ENCODE results near the gene HTR6. TPM values are rescaled to one million over a fixed set of nuclear protein-coding genes. Genes with fewer than 3 reads are reported as not detected.
"Not testable (repeated sequence)": the region's sequence is repeated elsewhere in the genome, so short reads cannot be mapped to it uniquely, and the experiment has no call there.

The HTR6 gene
- total RNA-seq, 4 donors from 2014 or later: not detected

DNA sequence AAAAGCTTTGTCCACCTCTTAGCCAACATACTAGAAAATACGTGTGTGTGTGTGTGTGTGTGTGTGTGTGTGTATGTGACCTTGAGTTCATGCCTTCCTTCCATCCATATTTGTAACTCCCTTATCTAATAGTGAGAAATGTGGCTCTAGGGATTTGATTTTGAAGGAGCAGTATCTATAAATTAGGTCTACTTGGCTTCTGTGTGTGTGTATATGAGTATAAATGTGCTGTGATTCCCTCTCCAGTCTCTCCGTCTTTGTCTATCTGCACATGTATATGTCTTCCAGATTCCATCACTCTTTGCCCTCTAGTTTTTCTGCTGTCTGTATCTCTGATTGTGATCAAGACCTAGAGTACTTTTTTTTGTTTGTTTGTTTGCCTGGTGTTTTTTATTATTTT, 32.5 kb upstream of the HTR6 start:
- peaks cover 0 to 8% (median 0%) of the 10 kb centered on the region in 4 donors for H3K4me1 ChIP-seq
- no peak overlapping the region for H3K27ac ChIP-seq
- H3K36me3 ChIP-seq: peaks cover 0 to 19% (median 0%) of the 10 kb centered on the region in 3 donors
- H3K27me3 ChIP-seq: no peaks in the 10 kb centered on the region
- no peak for DNase-seq (ENCODE audit: low spot score in 2 of 2)
- WGBS, 2 donors: 90 to 93% methylated on average over 2 of the region's 2 CpGs
- no peak for TF ChIP-seq POLR2A (IDR thresholded peaks at IDR 0.05)
- H3K9me3 ChIP-seq: no peaks in the 10 kb centered on the region
- H3K4me3 ChIP-seq: no peak overlapping the region

DNA sequence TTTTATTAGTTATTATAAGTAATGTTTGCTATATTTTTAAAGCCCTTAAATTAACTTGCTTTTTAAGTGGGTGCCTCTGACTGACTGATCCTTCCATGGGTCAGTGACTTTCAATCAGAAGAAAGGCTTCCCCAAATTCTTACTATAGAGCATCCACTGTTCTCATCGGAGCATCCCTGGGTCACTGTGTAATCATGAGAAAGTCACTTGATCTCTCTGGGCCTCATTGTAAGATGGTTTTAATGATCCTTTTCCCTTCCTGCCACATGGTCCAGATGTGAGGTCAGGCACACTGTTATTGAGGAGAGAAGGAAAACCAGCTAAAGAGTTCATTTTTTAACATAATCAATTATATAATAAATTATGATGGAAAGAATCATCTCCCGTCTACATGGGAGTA, 31.6 kb upstream of the HTR6 start:
- WGBS, 2 donors: 49 to 63% methylated on average over 2 of the region's 2 CpGs
- no peak for TF ChIP-seq EP300 (IDR thresholded peaks at IDR 0.05)
- TF ChIP-seq CTCF (IDR thresholded peaks at IDR 0.05): no peak
- TF ChIP-seq POLR2A (IDR thresholded peaks at IDR 0.05): no peak

GRCh38 chr1:19635064-19635463, 29.6 kb upstream of the HTR6 start:
- not testable (repeated sequence) for H3K27ac ChIP-seq

More for the DNA sequence above, 31.6 kb upstream of the HTR6 start:
- Histone ChIP-seq H3K9me3 (no peaks in the 10 kb centered on the region), H3K4me3 (no peak overlapping the region), H3K27me3 (no peaks in the 10 kb centered on the region), H3K36me3 (peaks cover 0 to 10% (median 0%) of the 10 kb centered on the region in 3 donors), H3K4me1 (peaks cover 0 to 8% (median 0%) of the 10 kb centered on the region in 4 donors), H3K27ac (no peak overlapping the region)
- DNase-seq (ENCODE audit: low spot score in 2 of 2): no peak

GRCh38 chr1:19635646-19636045, 29.0 kb upstream of the HTR6 start:
- Histone ChIP-seq H3K27ac (no peak overlapping the region), H3K9me3 (no peaks in the 10 kb centered on the region), H3K4me3 (no peak overlapping the region), H3K27me3 (no peaks in the 10 kb centered on the region), H3K4me1 (peaks cover 0 to 10% (median 1%) of the 10 kb centered on the region in 4 donors), H3K36me3 (no peaks in the 10 kb centered on the region)
- TF ChIP-seq CTCF (IDR thresholded peaks at IDR 0.05) (no peak), POLR2A (IDR thresholded peaks at IDR 0.05) (no peak), EP300 (IDR thresholded peaks at IDR 0.05) (no peak)
- DNase-seq (ENCODE audit: low spot score in 2 of 2): no peak
- 85 to 88% methylated on average over 4 of the region's 4 CpGs for WGBS, 2 donors

More at GRCh38 chr1:19635064-19635463, 29.6 kb upstream of the HTR6 start:
- not testable (repeated sequence) for H3K4me1 ChIP-seq; DNase-seq (ENCODE audit: low spot score in 2 of 2); H3K36me3 ChIP-seq; H3K27me3 ChIP-seq; H3K4me3 ChIP-seq; H3K9me3 ChIP-seq
- 92 to 95% methylated on average over 9 of the region's 9 CpGs for whole genome bisulfite sequencing, 2 donors

- H3K9me3 ChIP-seq: no peaks in the 10 kb centered on the region
- DNase-seq (ENCODE audit: low spot score in 2 of 2): no peak
- no peaks in the 10 kb centered on the region for H3K36me3 ChIP-seq
- peaks cover 0 to 12% (median 2%) of the 10 kb centered on the region in 4 donors for H3K4me1 ChIP-seq
- 74 to 83% methylated on average over 5 of the region's 5 CpGs for WGBS, 2 donors
- H3K27ac ChIP-seq: no peak overlapping the region
- TF ChIP-seq CTCF (IDR thresholded peaks at IDR 0.05) (no peak), EP300 (IDR thresholded peaks at IDR 0.05) (no peak), POLR2A (IDR thresholded peaks at IDR 0.05) (no peak)
- no peaks in the 10 kb centered on the region for H3K27me3 ChIP-seq
- no peak overlapping the region for H3K4me3 ChIP-seq
These were observed 28.6 kb upstream of the HTR6 start for GRCh38 chr1:19636065-19636464.

DNA sequence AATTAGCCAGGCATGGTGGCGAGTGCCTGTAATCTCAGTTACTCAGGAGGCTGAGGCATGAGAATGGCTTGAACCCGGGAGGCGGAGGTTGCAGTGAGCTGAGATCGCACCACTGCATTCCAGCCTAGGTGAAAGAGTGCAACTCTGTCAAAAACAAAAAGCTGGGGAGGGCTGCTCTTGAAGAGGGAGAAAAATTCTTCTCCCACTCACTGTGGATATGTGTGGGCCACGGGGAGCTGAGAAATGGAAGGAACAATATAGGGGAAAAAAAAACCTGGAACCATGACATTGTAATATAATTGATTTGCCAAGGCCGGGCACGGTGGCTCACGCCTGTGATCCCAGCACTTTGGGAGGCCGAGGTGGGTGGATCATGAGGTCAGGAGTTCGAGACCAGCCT, 27.9 kb upstream of the HTR6 start:
- DNase-seq (ENCODE audit: low spot score in 2 of 2); H3K27me3 ChIP-seq; H3K36me3 ChIP-seq; H3K9me3 ChIP-seq; H3K4me3 ChIP-seq; H3K27ac ChIP-seq: not testable (repeated sequence)
- WGBS, 2 donors: 84 to 85% methylated on average over 10 of the region's 10 CpGs
- peaks cover 0 to 12% (median 2%) of the 10 kb centered on the region in 4 donors for H3K4me1 ChIP-seq

DNA sequence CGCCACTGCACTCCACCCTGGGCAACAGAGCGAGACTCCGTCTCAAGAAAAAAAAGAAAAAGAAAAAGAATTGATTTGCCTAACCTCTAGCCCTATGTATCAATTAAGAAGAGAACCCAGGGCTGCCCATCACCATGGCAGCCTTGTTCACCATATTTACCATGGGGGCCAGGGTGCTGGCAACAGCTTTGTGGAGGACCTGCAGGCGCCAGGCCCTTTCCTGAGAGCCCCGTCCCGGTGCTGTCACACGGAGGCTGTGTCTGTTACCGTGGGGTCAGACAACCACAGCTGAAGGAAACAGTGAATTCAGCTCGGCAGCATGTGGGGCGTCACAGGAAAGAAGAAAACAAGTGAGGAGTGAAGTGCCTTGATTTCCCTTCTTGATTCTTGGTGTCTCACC, 27.1 kb upstream of the HTR6 start:
- H3K36me3 ChIP-seq: no peaks in the 10 kb centered on the region
- no peak overlapping the region for H3K4me3 ChIP-seq
- TF ChIP-seq POLR2A (IDR thresholded peaks at IDR 0.05): no peak
- no peak for TF ChIP-seq EP300 (IDR thresholded peaks at IDR 0.05)
- TF ChIP-seq CTCF (IDR thresholded peaks at IDR 0.05): no peak
- no peaks in the 10 kb centered on the region for H3K9me3 ChIP-seq
- no peak overlapping the region for H3K27ac ChIP-seq
- no peak for DNase-seq (ENCODE audit: low spot score in 2 of 2)
- H3K4me1 ChIP-seq: peaks cover 0 to 12% (median 2%) of the 10 kb centered on the region in 4 donors
- no peaks in the 10 kb centered on the region for H3K27me3 ChIP-seq
- WGBS, 2 donors: 85 to 88% methylated on average over 10 of the region's 10 CpGs

GRCh38 chr1:19639228-19639627, 25.4 kb upstream of the HTR6 start:
- 67 to 81% methylated on average over 10 of the region's 10 CpGs for WGBS, 2 donors
- not testable (repeated sequence) for H3K36me3 ChIP-seq; H3K4me3 ChIP-seq; H3K27ac ChIP-seq; DNase-seq (ENCODE audit: low spot score in 2 of 2); H3K27me3 ChIP-seq; H3K9me3 ChIP-seq
- H3K4me1 ChIP-seq: peaks cover 0 to 24% (median 2%) of the 10 kb centered on the region in 4 donors

Measured in tibial nerve (tissue), 4 donors.